ENCODE results near the gene INTS14.
"Not testable (repeated sequence)": the region's sequence is repeated elsewhere in the genome, so short reads cannot be mapped to it uniquely, and the experiment has no call there.

Gene INTS14

GRCh38 chr15:65579762-65580161 lies 31.2 kb downstream of the INTS14 start:
- no peak for DNase-seq

GRCh38 chr15:65578904-65579728 lies 31.8 kb downstream of the INTS14 start:
- no peak for DNase-seq

- no peak for DNase-seq
Observed at GRCh38 chr15:65577129-65577996, 33.6 kb downstream of the INTS14 start.

- DNase-seq = no peak
Observed at GRCh38 chr15:65576664-65577063, 34.3 kb downstream of the INTS14 start.

GRCh38 chr15:65571971-65572370 lies 39.0 kb downstream of the INTS14 start:
- no peak for DNase-seq

GRCh38 chr15:65569728-65570127 lies 41.2 kb downstream of the INTS14 start:
- no peak for DNase-seq

- DNase-seq = no peak
Observed at GRCh38 chr15:65561934-65562333, 49.0 kb downstream of the INTS14 start.

GRCh38 chr15:65559941-65560340 lies 51.0 kb downstream of the INTS14 start:
- no peak for DNase-seq

- no peak for DNase-seq
Observed at GRCh38 chr15:65558997-65559760, 51.8 kb downstream of the INTS14 start.

GRCh38 chr15:65558336-65558735 lies 52.6 kb downstream of the INTS14 start:
- no peak for DNase-seq

- DNase-seq = no peak
Observed at GRCh38 chr15:65556622-65557021, 54.3 kb downstream of the INTS14 start.

GRCh38 chr15:65553691-65554090 lies 57.2 kb downstream of the INTS14 start:
- no peak for DNase-seq

- not testable (repeated sequence) for DNase-seq
Observed at GRCh38 chr15:65552851-65553250, 58.1 kb downstream of the INTS14 start.

GRCh38 chr15:65551183-65551582 lies 59.7 kb downstream of the INTS14 start:
- DNase-seq = no peak

- no peak for DNase-seq
Observed at GRCh38 chr15:65550681-65551098, 60.2 kb downstream of the INTS14 start.

GRCh38 chr15:65549288-65549687 lies 61.6 kb downstream of the INTS14 start:
- DNase-seq = not testable (repeated sequence)

- no peak for DNase-seq
Observed at GRCh38 chr15:65547841-65548240, 63.1 kb downstream of the INTS14 start.

- no peak for DNase-seq
Observed at GRCh38 chr15:65541231-65541820, 69.6 kb downstream of the INTS14 start.

- no peak for DNase-seq
Observed at GRCh38 chr15:65540314-65540713, 70.6 kb downstream of the INTS14 start.

GRCh38 chr15:65535192-65535591 lies 75.7 kb downstream of the INTS14 start:
- no peak for DNase-seq

- DNase-seq = no peak
Observed at GRCh38 chr15:65533057-65533756, 77.7 kb downstream of the INTS14 start.

- no peak for DNase-seq
Observed at GRCh38 chr15:65532738-65533051, 78.2 kb downstream of the INTS14 start.

Data from right kidney (tissue), 1 donor.